Progenitor cell of endocrine pancreas (in vitro differentiated cells): ENCODE data around the gene RAC3. TPM values are rescaled to one million over a fixed set of nuclear protein-coding genes. Genes with fewer than 3 reads are reported as not detected.

Experiments used
- DNase-seq: peaks from one replicate; pipeline ENCODE4 v3.0.0; 2021; ENCODE audit warnings: low spot score; ENCODE audit not compliant: unreplicated experiment
- H3K27ac Mint-ChIP-seq: 2 replicates; pipeline ENCODE4 v1.8.0; 2021; ENCODE audit warnings: mild to moderate bottlenecking, moderate library complexity, mixed read lengths
- H3K27me3 Mint-ChIP-seq: 2 replicates; pipeline ENCODE4 v1.8.0; 2021; ENCODE audit warnings: mixed read lengths
- H3K36me3 Mint-ChIP-seq: 2 replicates; pipeline ENCODE4 v1.8.0; 2022; ENCODE audit warnings: mixed read lengths; ENCODE audit not compliant: insufficient read depth
- H3K4me1 Mint-ChIP-seq: 2 replicates; pipeline ENCODE4 v1.8.0; 2021; ENCODE audit warnings: low read depth, mixed read lengths
- H3K4me3 Mint-ChIP-seq: 2 replicates; pipeline ENCODE4 v1.8.0; 2021; ENCODE audit warnings: low read depth, mild to moderate bottlenecking, moderate library complexity, mixed read lengths
- H3K9me3 Mint-ChIP-seq: 2 replicates; pipeline ENCODE4 v1.8.0; 2021; ENCODE audit warnings: low read depth, mixed read lengths
- total RNA-seq: library from RNA; stranded (reverse); gene quantifications from 2 replicates; pipeline ENCODE4 v1.2.1, GENCODE V29; 2021
- TF ChIP-seq, protein P1 (sequence below): fragments of 200-600 bp; sonication (generic); IDR thresholded peaks from one replicate; pipeline ENCODE4 v1.5.0; 2021; ENCODE audit warnings: antibody characterized with exemption, mild to moderate bottlenecking; ENCODE audit not compliant: unreplicated experiment

The RAC3 gene
- total RNA-seq, 1 donor from 2014 or later: 25.2 TPM

- Mint-ChIP-seq H3K4me3 (no peak overlapping the region), H3K36me3 (peaks cover 8% of the 10 kb centered on the region), H3K4me1 (peaks cover 11% of the 10 kb centered on the region), H3K9me3 (no peaks in the 10 kb centered on the region), H3K27me3 (no peaks in the 10 kb centered on the region), H3K27ac (no peak overlapping the region)
- TF ChIP-seq, protein P1, sequence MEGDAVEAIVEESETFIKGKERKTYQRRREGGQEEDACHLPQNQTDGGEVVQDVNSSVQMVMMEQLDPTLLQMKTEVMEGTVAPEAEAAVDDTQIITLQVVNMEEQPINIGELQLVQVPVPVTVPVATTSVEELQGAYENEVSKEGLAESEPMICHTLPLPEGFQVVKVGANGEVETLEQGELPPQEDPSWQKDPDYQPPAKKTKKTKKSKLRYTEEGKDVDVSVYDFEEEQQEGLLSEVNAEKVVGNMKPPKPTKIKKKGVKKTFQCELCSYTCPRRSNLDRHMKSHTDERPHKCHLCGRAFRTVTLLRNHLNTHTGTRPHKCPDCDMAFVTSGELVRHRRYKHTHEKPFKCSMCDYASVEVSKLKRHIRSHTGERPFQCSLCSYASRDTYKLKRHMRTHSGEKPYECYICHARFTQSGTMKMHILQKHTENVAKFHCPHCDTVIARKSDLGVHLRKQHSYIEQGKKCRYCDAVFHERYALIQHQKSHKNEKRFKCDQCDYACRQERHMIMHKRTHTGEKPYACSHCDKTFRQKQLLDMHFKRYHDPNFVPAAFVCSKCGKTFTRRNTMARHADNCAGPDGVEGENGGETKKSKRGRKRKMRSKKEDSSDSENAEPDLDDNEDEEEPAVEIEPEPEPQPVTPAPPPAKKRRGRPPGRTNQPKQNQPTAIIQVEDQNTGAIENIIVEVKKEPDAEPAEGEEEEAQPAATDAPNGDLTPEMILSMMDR: no peak
- DNase-seq: no peak
Measured at GRCh38 chr17:82024859-82025258, 6.6 kb upstream of the RAC3 start.

GRCh38 chr17:82025401-82026107, 5.9 kb upstream of the RAC3 start:
- H3K9me3 Mint-ChIP-seq: no peaks in the 10 kb centered on the region
- no peaks in the 10 kb centered on the region for H3K27me3 Mint-ChIP-seq
- no peak for DNase-seq
- no peak overlapping the region for H3K4me3 Mint-ChIP-seq
- TF ChIP-seq, protein P1: no peak
- H3K4me1 Mint-ChIP-seq: peaks cover 11% of the 10 kb centered on the region
- H3K27ac Mint-ChIP-seq: no peak overlapping the region
- peaks cover 8% of the 10 kb centered on the region for H3K36me3 Mint-ChIP-seq

DNA sequence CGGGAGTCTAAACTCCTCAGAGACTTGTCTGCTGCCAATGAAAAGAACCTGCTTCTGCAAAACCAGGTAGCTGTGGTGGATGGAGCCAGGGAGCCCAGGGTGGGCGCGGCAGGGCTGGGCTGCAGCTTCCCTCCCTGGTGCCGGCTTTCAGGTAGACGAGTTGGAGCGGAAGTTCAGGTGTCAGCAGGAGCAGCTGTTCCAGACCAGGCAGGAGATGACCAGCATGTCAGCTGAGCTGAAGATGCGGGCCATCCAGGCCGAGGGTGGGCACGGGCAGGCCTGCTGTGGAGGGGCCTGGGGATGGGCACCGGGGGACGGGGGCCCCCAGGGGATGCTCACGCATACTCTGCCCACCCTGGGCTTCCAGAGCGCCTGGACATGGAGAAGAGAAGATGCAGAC, 3.2 kb upstream of the RAC3 start:
- H3K4me3 Mint-ChIP-seq: no peak overlapping the region
- no peak for DNase-seq
- peaks cover 6% of the 10 kb centered on the region for H3K4me1 Mint-ChIP-seq
- no peak overlapping the region for H3K27ac Mint-ChIP-seq
- H3K27me3 Mint-ChIP-seq: peaks cover 2% of the 10 kb centered on the region
- H3K36me3 Mint-ChIP-seq: peaks cover 8% of the 10 kb centered on the region
- H3K9me3 Mint-ChIP-seq: no peaks in the 10 kb centered on the region
- TF ChIP-seq, protein P1: no peak

DNA sequence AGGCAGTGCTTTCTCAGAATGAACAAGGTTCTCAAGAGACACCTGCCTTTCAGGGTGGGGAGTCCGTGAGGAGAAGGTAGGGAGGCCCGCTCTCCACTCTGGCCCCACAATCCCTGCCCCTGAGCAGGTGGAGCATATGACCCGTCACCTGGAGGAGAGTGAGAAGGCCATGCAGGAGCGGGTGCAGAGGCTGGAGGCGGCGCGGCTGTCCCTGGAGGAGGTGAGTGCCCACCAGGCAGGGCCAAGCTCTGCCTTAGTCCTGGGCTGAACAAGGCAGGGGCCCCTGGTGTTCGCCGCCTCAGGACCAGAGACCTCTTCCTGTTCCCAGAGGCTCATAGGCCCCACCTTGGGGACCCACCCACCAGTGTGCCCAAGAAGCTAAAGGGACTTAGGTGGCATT, 2.5 kb upstream of the RAC3 start:
- Mint-ChIP-seq H3K36me3 (peaks cover 8% of the 10 kb centered on the region), H3K27me3 (peaks cover 2% of the 10 kb centered on the region), H3K4me3 (no peak overlapping the region), H3K27ac (no peak overlapping the region), H3K9me3 (no peaks in the 10 kb centered on the region), H3K4me1 (peaks cover 3% of the 10 kb centered on the region)
- TF ChIP-seq, protein P1: no peak
- no peak for DNase-seq

- Mint-ChIP-seq H3K4me1 (no peaks in the 10 kb centered on the region), H3K36me3 (peaks cover 8% of the 10 kb centered on the region), H3K9me3 (no peaks in the 10 kb centered on the region), H3K27ac (no peak overlapping the region), H3K4me3 (peak overlapping the region; percentile 56), H3K27me3 (peaks cover 2% of the 10 kb centered on the region)
- TF ChIP-seq, protein P1: no peak
- no peak for DNase-seq
Measured at GRCh38 chr17:82029391-82029790, 2.1 kb upstream of the RAC3 start.
